Effector CD4-positive, alpha-beta T cell (primary cell): ENCODE measurements around the gene AGAP1.

Experiments
- DNase-seq: peaks from one replicate; pipeline ENCODE4 v3.0.0-alpha.2; 2020

AGAP1 gene

DNA sequence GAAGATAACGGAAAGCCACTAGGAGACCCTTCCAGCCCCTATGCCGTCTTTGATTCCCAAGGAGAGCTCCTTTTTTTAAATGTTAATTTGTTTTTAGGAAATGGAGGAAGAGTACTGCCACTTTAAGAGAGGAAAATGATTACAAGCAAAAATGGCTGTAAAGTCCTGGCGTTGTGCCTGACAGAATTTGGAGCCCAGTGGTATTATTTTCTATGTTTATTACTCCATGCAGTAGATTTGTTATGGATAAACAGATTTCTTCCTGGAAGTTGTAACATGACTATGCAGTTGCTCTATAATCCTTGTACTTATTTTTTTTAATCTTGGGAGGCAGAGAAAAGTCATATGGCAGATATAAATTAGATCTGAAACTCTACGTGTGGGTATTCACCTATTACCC is 533.0 kb downstream of the AGAP1 start:
- no peak for DNase-seq

DNA sequence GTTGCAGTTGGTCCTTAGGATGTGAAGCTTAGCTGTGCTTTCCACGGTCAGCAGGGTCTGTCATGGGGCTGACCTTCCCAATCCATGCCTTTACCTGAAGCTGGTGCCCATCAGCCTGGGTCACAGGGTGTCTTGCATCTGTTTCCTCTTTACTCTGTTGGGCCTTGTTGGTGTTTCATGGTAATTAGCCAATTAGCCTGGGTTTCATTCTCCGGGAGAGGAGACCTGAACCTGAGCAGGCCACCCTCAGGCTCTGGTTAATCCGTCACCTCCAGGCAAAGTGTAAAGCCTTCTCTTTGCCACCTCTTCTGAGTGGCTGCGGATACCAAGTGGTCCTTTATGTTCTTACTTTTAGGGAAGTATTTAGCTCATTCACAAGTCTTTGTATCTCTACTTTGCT is 534.2 kb downstream of the AGAP1 start:
- DNase-seq: no peak

DNA sequence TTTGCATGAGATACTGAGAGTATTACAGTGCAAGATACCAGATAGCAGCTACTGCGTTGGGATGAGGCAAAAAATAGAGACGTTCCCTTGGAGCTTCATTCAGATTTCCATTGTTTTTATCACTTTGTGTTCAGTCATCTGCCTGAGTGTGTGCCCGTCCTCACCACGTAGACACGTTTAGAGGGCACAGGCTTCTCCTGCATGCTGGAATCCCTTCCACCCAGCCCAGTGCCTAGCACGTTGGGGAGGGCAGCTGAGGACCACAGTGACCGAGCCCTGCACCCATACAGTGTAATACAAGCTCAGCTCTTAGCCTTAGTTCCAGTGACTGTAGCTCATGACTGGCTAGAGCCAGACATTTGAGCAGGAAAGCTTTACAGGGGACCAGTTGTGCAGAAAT is 539.6 kb downstream of the AGAP1 start:
- no peak for DNase-seq

DNA sequence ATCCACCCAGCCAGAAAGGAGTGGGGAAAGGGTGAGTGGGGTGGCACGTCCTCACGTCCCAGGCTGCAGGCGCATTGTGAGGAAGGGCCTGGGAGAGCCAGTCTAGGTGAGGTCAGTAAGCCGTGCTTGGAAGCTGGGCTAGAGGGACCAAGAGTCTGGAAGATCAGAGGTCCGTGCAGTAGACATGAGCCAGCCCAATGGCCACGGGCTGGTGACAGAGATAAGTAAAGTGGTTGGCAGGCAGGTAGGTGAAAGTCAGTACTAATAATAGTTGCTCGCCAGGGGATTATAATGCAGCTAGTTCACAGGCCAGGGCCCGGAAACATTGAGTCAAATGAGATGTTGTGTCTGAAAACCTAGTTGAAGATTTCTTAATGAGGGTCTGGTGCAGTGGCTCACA is 541.1 kb downstream of the AGAP1 start:
- DNase-seq: no peak

DNA sequence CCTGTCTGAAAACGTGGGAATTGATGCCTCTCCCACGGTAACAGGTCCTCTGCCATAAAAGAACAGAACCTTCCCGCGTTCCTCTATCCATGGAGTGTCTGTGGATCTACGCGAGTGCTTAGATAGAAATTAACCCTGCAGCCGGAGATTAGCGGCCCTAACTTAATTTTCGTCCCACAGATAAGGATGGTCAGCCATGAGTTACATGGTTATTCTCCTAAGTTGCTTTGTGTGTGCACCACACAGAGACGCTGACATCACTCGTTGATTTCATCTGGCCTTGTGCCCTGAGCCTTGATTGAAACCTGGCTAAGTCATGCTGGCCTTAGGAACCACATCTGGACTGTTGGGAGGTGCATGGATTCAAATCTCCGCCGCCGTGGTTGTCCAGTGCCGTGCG is 542.2 kb downstream of the AGAP1 start:
- no peak for DNase-seq

DNA sequence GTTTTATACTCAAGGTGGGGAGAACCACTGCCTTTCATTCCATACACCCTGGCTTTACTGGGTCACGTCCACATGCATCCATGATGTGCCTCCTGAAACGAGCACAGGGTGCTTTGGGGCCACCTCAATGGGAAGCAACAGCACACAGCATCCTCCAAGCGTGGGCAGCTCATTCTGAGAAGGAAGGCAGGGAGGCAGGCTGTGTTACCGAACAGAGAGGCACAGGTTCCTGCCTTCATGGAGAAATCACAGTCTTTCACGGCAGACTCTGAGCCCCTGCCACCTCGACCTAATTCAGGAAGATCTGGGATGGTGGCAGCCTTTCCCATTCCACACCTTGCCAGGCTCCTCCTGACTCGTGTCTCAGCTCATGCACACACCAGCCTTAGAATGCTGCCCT is 544.3 kb downstream of the AGAP1 start:
- no peak for DNase-seq

DNA sequence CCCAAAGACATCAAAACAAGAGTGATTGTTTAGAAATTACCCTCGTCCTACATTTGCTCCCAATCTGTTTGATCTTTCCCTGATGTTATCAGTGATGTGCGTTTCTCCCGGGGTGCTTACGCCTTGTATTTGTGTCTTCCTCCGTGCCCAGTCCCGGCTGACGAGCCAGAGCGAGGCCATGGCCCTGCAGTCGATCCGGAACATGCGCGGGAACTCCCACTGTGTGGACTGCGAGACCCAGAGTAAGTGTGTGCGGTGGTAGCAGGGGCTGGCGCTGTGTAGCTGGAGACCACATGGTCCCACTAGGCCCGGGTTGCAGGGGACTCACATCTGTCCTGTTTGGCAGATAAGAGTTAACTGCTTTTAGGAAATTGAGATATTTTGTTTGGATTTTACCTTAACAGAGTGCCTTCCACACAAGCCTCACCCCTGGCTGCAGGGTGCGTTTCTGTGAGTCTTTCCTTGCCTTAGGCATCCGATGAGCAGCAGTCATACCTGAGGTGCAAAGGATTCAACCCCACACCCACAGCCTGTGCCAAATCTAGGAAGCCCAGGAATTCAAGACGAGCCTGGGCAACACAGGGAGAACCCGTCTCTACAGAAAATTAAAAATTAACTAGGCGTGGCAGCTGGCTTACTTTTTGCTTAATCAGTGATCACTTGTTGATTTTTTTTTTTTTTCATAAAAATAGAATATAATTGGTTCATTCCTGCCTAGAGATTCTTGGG is 546.9 kb downstream of the AGAP1 start:
- DNase-seq: no peak

DNA sequence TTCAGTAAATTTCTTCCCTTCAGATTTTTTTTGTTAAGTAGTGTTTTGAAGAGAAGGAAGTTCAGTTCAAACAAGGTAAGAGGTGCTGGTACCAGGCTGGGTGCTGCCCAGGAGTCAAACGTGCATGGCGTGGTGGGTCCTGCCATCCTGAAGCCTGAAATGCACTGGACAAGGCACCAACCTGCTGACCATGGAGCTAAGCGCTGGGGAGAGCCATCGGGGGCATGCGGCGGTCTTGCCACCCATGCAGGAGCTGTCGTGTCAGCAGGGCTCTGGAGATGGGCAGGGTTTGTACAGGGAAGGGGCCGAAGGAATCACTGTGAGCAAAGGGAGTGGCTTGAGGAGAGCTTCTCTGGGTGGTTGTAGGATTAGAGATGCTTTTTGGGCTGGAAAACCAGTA is 547.8 kb downstream of the AGAP1 start:
- no peak for DNase-seq

DNA sequence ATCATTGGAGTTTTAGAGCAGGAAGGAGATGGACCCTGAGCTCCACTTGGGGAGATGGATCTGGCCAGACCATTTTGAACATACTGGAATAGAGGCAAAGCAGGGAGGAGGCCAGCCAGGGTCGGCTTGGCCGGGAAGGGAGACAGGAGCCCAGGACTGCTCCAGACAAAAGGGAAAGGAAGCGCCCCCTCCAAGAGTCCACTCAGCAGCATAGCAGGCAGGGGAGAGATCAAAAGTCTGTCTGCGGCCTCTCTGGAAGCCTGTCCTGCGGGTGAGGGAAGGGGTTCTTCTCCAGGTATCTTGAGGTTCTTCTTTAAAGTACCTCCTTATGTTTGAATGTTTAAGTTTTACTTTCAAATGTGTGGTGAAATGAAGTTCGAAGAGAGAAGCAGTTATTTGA is 548.2 kb downstream of the AGAP1 start:
- no peak for DNase-seq

DNA sequence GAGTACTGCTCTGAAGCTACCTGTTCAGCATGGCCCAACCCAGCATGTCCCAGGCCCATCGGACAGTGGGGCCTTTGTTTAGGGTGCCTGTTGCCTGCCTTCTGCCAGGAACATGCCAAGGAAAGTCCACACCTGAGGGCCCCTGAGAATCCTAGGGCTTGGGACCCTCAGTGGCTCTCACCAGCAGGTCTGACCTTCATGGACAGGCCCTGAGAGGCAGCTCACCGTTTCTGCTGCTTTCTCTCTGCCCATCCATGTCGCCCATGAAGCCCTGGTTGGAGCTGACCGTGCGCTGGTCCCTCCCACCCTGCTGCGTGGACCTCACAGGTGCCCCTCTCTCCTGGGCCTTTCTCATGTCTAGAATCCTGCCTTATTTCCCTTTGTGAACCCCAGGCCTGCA is 550.3 kb downstream of the AGAP1 start:
- no peak for DNase-seq

DNA sequence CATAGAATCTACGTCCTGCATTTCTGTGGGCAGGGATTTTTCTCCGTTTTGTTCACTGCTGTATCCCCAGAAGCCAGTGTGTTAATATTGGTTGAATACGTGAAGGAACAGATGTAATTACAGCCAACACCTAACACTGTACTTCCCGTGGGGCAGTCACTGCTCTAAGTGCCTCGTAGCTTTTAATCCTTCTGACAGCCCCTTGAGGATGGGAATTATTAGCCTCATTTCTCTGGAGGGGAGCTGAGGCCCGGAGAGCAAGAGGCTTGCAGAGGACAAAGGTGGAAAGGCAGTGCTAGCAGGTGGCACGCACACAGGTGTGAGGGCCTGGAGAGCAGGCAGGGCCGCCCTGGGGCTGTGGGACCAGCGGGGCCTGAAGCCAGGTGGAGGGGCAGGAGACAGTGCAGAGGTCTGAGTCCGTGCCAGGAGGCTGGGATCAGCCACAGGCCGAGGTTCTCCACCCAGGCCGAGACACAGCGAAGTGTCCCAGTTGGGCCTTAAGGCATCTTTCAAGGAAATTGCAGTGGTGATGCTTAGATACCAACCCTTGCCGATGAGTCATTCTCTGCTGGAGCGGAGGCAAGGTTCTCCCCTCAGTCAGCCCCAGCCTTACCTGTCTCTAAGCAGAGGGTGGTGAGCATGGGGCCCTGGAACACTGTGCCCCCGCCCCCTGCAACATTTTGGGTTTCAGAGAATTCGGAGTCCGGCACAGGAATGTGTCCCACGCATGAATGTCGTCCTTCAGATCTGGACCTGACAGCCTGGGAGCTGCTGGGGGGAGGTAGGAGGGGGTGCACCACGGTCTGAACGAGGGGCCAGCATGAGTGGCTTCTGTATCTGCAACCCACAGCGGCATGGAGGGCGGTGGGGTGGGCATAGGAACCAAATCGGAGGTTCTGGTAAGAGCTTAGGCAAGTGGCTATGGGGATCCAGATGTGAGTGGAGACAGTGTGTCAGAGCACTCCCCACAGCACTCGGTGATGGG is 551.7 kb downstream of the AGAP1 start:
- no peak for DNase-seq

DNA sequence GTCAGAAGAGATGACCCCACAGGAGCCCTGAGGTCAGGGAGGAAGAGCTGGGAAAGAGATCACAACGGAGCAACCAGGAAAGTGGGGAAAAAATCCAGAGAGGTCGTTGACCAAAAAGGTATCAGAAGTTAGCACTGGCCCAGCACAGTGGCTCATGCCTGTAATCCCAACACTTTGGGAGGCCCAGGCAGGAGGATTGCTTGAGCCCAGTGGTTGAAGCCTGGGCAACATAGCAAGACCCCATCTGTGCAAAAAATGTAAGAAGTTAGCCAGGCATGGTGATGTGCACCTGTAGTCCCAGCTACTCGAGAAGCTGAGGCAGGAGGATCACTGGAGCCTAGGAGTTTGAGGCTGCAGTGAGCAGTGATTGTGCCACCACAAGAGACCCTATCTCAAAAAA is 552.9 kb downstream of the AGAP1 start:
- no peak for DNase-seq

DNA sequence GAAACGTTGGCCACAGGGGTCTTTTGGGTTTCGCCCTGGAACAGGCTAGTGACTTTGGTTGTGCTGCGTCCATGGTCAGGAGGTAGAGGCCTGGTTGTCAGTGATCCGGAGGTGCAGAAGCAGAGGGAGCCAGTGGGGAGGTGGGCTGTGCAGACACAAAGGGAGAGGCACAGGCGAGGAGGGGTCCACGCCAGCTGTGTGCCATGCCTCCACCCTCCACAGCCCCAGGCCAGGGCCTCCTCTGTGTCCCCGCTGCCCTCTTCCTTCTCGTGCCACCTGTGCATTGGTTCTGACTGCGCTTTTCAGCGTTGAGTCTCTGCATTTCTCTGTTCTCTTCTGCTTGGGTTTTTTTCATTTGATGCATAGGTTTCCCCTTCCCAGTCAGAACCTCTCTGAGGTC is 553.3 kb downstream of the AGAP1 start:
- no peak for DNase-seq

DNA sequence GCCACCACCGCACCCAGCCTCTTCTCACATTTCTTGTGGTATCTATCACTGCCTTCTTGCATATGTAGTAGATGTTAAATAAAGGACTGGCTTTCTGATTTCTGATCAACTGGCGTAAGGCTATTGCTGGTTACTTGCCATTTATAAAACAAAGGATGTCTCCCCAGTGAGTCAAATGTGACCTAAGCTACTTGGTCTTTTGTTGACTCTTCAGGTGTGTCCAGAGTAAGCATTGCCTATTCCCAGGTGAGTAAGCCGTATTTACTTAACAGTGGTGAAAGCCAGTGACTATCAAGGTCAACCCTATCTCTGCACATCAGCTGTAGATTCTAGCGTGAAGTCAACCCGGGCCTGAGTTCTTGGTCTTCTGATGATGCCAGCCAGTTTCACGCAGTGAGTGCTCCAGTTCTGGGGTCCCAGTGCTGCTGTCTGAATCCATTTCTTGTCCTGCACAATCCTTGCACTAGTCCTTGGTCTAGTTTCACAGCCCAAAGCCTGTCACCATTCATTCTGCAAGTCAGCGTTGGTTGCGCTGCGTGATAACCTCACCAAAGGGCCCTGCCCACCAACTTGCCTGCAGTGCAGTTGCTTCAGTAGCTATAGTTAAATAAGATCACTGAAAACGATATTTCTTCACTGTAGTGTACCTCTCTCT is 554.2 kb downstream of the AGAP1 start:
- DNase-seq: no peak

DNA sequence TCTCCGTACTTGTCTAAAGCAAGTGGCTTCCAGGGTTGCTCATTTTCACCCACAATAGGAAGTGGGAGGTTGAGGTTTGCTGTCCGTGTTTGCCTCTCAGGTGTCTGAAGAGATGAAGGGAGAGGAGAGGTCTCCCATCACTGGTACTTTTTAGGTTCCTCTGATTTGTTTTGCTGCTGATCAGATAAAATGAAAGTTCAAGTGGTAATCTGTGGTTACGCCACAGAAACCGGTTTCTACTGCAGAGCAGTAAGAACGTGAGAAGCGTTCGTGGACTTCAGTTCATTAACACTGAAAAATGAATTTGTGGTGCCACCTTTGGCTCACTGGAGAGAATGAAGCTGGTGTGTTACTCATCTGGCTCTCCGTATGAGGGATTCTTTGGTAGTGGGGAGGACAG is 556.1 kb downstream of the AGAP1 start:
- no peak for DNase-seq

DNA sequence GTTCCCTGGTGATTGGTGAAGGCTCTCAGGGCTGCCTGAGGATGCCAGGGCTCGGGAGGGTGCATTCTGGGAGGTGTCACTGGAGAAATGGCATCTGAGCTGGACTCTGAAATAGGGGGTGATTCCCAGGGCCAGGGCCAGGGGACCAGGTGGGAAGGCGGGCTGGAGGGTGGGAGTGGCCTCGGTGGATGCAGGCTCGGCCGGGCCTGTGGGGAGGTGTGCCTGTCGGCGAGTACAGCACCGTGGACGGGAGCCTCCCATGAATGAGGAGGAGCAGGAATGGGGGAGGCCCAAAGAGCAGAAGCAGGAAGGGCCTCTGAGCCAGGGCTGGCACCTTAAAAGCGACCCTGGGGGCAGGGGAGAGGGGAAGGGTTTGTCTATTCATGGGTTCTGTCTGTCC is 557.5 kb downstream of the AGAP1 start:
- DNase-seq: no peak

DNA sequence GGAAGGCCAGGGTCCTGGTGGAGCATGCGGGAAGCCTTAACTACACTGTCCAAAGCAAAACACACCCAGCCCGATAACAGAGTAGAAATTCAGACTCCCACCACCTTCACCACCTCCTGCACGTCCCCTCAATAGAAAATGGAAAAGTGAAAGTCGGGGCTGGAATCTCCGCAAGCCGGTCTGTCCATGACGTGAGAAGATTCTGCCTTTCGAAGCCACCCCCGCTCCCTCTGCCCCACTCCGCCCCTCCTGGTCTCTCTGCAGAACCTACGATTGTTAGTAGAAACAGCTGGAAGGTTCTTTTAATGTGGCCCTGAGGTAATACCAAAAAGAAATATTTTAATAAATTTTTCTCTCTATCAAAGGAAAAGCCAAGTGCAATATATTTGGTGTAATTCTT is 558.0 kb downstream of the AGAP1 start:
- DNase-seq: no peak

DNA sequence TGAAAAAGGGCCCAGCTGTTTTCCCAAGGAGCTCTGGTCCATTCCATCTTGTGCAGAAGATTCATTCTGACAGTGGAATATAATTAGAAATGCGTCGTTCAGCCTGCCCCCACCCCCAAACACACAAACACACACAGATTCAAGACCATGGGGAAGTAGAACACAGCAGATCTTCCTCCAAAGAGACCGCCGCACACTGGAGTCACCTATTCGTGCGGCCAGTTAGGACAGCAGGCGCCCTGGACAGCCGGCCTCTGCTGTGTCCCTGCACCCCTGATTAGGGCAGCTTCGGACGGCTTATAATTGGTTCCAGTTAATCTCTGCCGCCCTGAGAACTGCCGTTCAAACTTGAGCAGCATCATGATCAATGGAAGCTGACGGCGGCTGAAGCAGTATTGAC is 558.4 kb downstream of the AGAP1 start:
- no peak for DNase-seq

DNA sequence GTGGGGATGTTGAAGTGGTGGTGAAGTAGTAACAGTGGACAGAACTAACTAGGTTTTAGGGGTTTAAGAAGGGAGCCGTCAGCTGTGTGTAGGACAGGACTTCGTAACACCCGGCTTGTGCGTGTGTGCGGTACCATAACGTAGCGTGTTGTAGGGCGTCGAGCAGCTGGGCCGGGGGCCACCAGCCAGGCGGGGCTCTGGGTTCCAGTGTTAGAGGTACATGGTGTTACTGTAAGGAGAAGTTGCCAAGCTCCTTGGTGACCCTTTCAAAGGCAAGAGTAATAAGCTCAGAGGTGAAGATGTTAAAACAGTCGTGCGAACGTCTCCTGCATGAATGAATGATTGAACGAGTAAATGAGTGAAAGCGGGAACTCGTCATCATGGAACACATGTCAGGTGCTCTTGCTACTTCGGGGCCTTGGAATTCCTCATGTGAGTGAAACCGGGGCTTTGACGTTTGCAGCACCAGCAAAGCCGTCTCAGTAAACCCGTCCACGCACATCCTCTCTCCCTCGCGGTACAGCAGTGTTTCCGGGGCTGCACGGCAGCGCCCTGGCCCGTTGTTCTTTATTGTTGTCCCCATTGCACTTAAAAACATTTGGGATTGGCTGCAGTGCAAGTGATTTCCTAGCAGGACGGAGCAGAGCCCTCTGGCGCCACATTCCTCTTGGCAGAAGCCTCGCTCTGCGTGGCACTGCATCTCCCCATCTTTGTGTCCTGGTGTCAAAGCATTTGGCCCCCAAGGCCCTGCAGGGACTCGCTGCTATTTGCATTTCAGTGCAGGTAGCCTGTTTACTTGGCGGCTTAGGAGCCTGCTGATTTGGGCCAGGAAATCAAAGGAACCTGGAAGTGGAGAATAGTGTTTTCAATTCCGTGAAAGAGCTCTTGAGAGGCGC is 559.3 kb downstream of the AGAP1 start:
- no peak for DNase-seq

DNA sequence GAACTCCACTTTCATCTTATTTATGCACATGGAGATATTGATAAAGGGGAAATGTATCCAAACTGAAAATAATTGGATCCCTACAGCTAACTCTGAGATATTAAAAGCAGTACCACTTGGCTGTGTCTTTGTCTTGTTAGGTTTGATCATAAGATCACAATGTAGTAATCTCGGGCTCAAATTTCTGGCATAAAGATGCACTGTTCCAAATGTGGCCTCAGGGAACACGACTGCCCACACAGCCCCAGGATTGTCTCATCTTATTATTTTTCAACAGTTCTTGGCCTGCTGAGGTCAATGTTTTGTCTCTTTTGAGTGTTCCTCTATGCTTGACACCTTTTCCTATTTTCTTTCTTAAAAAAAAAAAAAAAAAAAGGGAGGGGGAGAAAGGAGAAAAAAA is 560.3 kb downstream of the AGAP1 start:
- DNase-seq: no peak

DNA sequence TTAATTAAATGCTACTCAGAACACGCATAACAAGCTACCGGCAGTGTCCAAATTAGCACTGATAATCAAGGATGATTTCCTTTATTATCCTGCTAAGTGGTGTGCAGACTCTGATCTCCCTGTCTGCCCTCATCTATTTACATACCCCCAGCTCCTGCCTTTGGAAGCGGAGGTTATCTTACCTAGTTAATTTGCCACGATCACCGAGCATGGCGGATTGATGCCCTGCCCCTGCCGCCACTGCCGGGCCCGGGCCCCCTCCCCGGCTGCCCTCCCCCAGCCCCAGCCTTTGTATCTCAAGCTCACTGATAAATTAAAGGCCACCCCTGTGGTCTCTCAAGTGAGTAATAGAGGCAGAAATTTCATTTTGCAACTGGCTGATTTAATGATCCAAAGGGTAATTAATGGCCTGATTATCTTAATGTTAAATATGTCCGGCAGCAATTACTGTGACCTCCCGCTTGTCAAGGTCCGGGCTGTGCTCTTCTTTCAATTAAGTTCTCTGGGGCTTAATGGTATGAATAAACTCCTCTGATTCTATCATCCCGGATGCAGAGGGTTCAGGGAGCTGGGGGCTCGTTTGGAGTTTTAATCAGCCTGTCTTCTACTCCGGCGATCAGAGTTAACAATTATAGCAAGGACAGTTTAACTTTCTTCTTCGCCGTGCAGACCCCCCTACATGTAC is 560.9 kb downstream of the AGAP1 start:
- DNase-seq: no peak

DNA sequence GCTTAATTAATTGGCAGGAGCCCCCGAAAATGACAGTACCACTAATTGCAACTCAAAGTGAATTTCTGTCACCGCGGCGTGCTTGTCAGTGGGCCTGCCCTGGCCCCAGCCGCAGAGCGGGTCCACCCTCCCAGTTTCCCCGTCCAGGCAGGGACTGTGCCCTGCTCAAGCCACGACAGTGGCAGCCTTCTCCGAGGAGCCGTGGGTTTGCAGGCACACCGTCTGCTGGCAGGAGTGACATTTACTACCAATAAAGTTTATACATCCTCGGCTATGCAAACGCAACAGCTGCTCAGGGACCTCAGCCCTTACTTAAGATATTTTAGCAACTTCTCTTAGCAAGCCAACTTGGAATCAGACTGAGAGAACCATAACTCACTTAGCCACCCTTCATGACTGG is 561.6 kb downstream of the AGAP1 start:
- no peak for DNase-seq
